Measurements from ENCODE around the gene MED12L.

Gene MED12L

GRCh38 chr3:151483961-151484520 is 398.6 kb downstream of the MED12L start:
- H3K4me3 ChIP-seq (ENCODE audit: low read depth, low read length) = no peak overlapping the region
- H3K36me3 ChIP-seq (ENCODE audit: control insufficient read depth in 2 of 2, insufficient read depth in 1 of 2, low read length in 2 of 2) = no peaks in the 10 kb centered on the region
- no peaks in the 10 kb centered on the region for H3K4me1 ChIP-seq (ENCODE audit: control insufficient read depth, insufficient read depth, low read length)
- CTCF ChIA-PET = no interaction called here
- no peaks in the 10 kb centered on the region for H3K9me3 ChIP-seq (ENCODE audit: control insufficient read depth, insufficient read depth, low read depth, low read length)
- no peak overlapping the region for H3K27ac ChIP-seq (ENCODE audit: extremely low read depth, low read depth, low read length)
- POLR2A ChIA-PET = no interaction called here
- TF ChIP-seq ZNF404 (tag by site-specific recombination; IDR thresholded peaks at IDR 0.05) (no peak), ZNF558 (tag by site-specific recombination; IDR thresholded peaks at IDR 0.05) (no peak), ZNF544 (tag by site-specific recombination; IDR thresholded peaks at IDR 0.05) (no peak), BCL6B (tag by site-specific recombination; IDR thresholded peaks at IDR 0.05) (no peak), ZNF473 (tag by site-specific recombination; IDR thresholded peaks at IDR 0.05) (no peak), HOXA7 (CRISPR knock-in tag; IDR thresholded peaks at IDR 0.05; ENCODE audit: borderline replicate concordance) (no peak), GLI2 (tag by site-specific recombination; IDR thresholded peaks at IDR 0.05; ENCODE audit: borderline replicate concordance, low read depth) (no peak), ZFP37 (tag by site-specific recombination; IDR thresholded peaks at IDR 0.05) (no peak), YY2 (tag by site-specific recombination; IDR thresholded peaks at IDR 0.05) (no peak), ZNF23 (tag by site-specific recombination; IDR thresholded peaks at IDR 0.05; ENCODE audit: borderline replicate concordance) (no peak), HOXD13 (CRISPR knock-in tag; IDR thresholded peaks at IDR 0.05; ENCODE audit: borderline replicate concordance) (no peak), KLF1 (tag by site-specific recombination; IDR thresholded peaks at IDR 0.05) (no peak), ZNF248 (tag by site-specific recombination; IDR thresholded peaks at IDR 0.05) (no peak), ZNF184 (tag by site-specific recombination; IDR thresholded peaks at IDR 0.05) (no peak), ZBTB26 (tag by site-specific recombination; optimal IDR thresholded peaks at IDR 0.05) (no peak), ZXDB (tag by site-specific recombination; IDR thresholded peaks at IDR 0.05) (no peak)
- TF ChIP-seq, protein P1, sequence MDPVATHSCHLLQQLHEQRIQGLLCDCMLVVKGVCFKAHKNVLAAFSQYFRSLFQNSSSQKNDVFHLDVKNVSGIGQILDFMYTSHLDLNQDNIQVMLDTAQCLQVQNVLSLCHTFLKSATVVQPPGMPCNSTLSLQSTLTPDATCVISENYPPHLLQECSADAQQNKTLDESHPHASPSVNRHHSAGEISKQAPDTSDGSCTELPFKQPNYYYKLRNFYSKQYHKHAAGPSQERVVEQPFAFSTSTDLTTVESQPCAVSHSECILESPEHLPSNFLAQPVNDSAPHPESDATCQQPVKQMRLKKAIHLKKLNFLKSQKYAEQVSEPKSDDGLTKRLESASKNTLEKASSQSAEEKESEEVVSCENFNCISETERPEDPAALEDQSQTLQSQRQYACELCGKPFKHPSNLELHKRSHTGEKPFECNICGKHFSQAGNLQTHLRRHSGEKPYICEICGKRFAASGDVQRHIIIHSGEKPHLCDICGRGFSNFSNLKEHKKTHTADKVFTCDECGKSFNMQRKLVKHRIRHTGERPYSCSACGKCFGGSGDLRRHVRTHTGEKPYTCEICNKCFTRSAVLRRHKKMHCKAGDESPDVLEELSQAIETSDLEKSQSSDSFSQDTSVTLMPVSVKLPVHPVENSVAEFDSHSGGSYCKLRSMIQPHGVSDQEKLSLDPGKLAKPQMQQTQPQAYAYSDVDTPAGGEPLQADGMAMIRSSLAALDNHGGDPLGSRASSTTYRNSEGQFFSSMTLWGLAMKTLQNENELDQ (tag by site-specific recombination; IDR thresholded peaks at IDR 0.05; ENCODE audit: low read depth) = no peak
- TF ChIP-seq, protein P2, sequence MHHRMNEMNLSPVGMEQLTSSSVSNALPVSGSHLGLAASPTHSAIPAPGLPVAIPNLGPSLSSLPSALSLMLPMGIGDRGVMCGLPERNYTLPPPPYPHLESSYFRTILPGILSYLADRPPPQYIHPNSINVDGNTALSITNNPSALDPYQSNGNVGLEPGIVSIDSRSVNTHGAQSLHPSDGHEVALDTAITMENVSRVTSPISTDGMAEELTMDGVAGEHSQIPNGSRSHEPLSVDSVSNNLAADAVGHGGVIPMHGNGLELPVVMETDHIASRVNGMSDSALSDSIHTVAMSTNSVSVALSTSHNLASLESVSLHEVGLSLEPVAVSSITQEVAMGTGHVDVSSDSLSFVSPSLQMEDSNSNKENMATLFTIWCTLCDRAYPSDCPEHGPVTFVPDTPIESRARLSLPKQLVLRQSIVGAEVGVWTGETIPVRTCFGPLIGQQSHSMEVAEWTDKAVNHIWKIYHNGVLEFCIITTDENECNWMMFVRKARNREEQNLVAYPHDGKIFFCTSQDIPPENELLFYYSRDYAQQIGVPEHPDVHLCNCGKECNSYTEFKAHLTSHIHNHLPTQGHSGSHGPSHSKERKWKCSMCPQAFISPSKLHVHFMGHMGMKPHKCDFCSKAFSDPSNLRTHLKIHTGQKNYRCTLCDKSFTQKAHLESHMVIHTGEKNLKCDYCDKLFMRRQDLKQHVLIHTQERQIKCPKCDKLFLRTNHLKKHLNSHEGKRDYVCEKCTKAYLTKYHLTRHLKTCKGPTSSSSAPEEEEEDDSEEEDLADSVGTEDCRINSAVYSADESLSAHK (tag by site-specific recombination; IDR thresholded peaks at IDR 0.05) = no peak
- TF ChIP-seq, protein P3, sequence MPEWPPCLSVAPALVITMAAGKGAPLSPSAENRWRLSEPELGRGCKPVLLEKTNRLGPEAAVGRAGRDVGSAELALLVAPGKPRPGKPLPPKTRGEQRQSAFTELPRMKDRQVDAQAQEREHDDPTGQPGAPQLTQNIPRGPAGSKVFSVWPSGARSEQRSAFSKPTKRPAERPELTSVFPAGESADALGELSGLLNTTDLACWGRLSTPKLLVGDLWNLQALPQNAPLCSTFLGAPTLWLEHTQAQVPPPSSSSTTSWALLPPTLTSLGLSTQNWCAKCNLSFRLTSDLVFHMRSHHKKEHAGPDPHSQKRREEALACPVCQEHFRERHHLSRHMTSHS (tag by site-specific recombination; IDR thresholded peaks at IDR 0.05) = no peak

Data from HEK293 (cell line).